ENCODE measurements around the gene RANBP17.

GRCh38 chr5:171115519-171115918 is 253.7 kb downstream of the RANBP17 start:
- no peak for TF ChIP-seq CTCF (conservative IDR thresholded peaks at IDR 0.05; ENCODE audit: low read depth, low read length)
- TF ChIP-seq EZH2 (IDR thresholded peaks at IDR 0.05; ENCODE audit: borderline replicate concordance, low read depth, low read length, poor library complexity, severe bottlenecking), result no peak

Data from A673 (cell line).